Measurements from ENCODE around the gene PLP1.
A peak's percentile ranks its signal among the peaks of the same experiment; 100 is the strongest.

Gene PLP1

DNA sequence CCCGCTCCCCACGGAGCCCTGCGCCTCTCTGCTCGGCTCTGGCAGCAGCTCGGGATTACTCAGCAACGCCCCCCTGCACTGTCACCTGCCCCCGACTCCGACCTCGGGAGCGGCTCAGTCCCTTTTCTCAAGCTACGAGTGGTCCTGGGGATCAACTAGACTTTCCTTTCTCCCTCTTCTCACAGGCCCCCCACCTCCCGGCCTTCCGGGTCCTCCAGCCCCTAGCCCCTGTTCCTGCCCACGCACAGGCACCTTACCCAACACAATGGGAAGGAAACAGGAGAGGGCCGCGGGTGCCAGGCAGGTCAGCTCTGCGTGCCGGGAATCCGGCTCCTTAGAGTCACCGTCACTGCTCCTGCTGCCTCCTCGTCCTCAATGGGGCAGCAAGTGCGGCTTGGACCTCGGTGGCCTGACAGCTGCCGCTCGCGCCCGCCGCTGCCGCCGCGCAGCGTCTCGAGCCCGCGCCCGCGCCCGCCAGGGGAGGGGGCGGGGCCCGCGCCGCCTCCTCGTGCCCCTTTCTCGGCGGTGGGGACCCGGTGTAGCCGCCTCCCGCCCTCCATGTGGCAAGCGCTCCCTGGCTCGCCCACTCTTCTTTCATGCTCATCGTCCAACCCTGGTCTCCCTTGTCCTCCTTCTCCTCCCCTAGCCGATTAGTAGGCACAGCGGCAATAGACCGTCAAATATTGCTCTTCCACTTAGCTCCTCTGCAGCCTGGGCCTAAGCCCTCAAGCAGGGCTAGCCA is 55.3 kb downstream of the PLP1 start, which contains the start of gene RAB9B:
Gene RAB9B (minus strand): TSS at position 455 of the 742 bp plus-strand sequence. CDS start 6,473 bp downstream, outside the sequence.
- H3K27ac ChIP-seq: peak within 1 kb of the TSS; percentile 60
- peak; percentile 72 for DNase-seq
- H3K36me3 ChIP-seq: no peaks in the 10 kb centered on the region

DNA sequence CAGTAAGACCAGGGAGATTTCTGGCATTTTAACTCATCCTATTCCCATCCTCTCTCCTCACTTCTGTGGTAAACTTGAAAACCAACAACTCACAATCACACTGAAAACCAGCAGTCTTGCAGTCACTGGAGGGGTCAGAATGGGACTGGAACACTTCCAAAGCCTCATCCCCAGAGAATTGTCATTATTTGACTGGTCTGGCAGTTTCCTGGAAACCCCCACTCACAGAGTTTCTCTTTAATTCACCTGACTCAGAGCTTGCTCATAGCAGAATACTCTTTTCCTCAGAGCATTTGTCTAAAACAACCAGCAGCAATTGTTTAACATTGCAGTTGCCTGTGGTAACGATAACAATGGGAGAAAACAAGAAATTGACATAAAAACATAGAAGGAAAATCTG is 62.8 kb downstream of the PLP1 start:
- no peak overlapping the region for H3K27ac ChIP-seq
- H3K4me3 ChIP-seq (ENCODE audit: low read depth, low read length): no peak overlapping the region
- no peaks in the 10 kb centered on the region for H3K36me3 ChIP-seq
- H3K9me3 ChIP-seq (ENCODE audit: severe bottlenecking): no peaks in the 10 kb centered on the region
- no peak for DNase-seq
- peaks cover 39% of the 10 kb centered on the region for H3K27me3 ChIP-seq (ENCODE audit: insufficient read depth, low read depth, severe bottlenecking)
- no peak for TF ChIP-seq CTCF (IDR thresholded peaks at IDR 0.05; ENCODE audit: low read depth, low read length)

More for the DNA sequence above, 55.3 kb downstream of the PLP1 start, which contains the start of gene RAB9B:
- Histone ChIP-seq H3K4me3 (ENCODE audit: low read depth, low read length) (peak within 1 kb of the TSS; percentile 46), H3K27me3 (ENCODE audit: insufficient read depth, low read depth, severe bottlenecking) (peaks cover 34% of the 10 kb centered on the region), H3K9me3 (ENCODE audit: severe bottlenecking) (peaks cover 4% of the 10 kb centered on the region)
- TF ChIP-seq CTCF (IDR thresholded peaks at IDR 0.05; ENCODE audit: low read depth, low read length): no peak
